ENCODE measurements around the gene SLC24A3. TPM values are rescaled to one million over a fixed set of nuclear protein-coding genes. Genes with fewer than 3 reads are reported as not detected.

The SLC24A3 gene
- total and polyA plus RNA-seq, 7 donors = 0.92 to 20.8 (median 13.5) TPM

GRCh38 chr20:19302714-19303113, 90.3 kb downstream of the SLC24A3 start:
- Histone ChIP-seq H3K27me3 (no peaks in the 10 kb centered on the region), H3K4me1 (no peaks in the 10 kb centered on the region), H3K4me3 (no peak overlapping the region), H3K36me3 (no peaks in the 10 kb centered on the region), H3K9me3 (no peaks in the 10 kb centered on the region), H3K27ac (no peak overlapping the region)
- DNase-seq = no peak
- 85 to 92% methylated on average over 3 of the region's 3 CpGs for WGBS, 2 donors
- no peak for TF ChIP-seq CTCF (IDR thresholded peaks at IDR 0.05)
- no peak for TF ChIP-seq POLR2AphosphoS5 (IDR thresholded peaks at IDR 0.05)
- TF ChIP-seq POLR2A (IDR thresholded peaks at IDR 0.05) = no peak
- TF ChIP-seq EP300 (IDR thresholded peaks at IDR 0.05) = no peak
- intact Hi-C loops (cut with DNase I) = no loop called here

DNA sequence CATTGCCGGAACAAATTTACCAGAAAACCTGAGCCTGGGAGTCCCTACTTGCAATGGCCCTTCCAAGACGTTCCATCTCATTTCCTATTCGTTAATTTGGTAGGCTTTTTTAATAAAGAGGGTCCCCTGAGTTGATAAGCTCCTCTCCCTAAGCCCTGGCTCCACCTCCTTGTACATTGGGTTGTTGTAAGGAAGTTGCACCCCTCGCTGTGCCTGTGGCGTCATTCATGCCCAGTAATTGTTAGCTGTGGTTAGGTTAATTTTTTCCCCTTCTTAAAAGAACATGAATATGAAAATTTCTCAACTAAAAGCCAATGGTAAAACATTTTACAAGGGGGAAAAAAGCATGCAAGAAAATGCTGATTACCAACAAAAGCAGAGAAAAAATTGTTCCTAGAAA, 91.9 kb downstream of the SLC24A3 start:
- Histone ChIP-seq H3K4me1 (no peaks in the 10 kb centered on the region), H3K36me3 (no peaks in the 10 kb centered on the region), H3K27me3 (no peaks in the 10 kb centered on the region), H3K27ac (no peak overlapping the region), H3K4me3 (no peak overlapping the region), H3K9me3 (no peaks in the 10 kb centered on the region)
- TF ChIP-seq EP300 (IDR thresholded peaks at IDR 0.05) (no peak), CTCF (IDR thresholded peaks at IDR 0.05) (no peak), POLR2AphosphoS5 (IDR thresholded peaks at IDR 0.05) (no peak), POLR2A (IDR thresholded peaks at IDR 0.05) (no peak)
- 73 to 84% methylated on average over 5 of the region's 5 CpGs for WGBS, 2 donors
- intact Hi-C loops (cut with DNase I) = no loop called here
- DNase-seq = no peak

- H3K36me3 ChIP-seq = no peaks in the 10 kb centered on the region
- intact Hi-C loops (cut with DNase I) = no loop called here
- TF ChIP-seq CTCF (IDR thresholded peaks at IDR 0.05) (no peak), EP300 (IDR thresholded peaks at IDR 0.05) (no peak), POLR2AphosphoS5 (IDR thresholded peaks at IDR 0.05) (no peak), POLR2A (IDR thresholded peaks at IDR 0.05) (no peak)
- no peak overlapping the region for H3K27ac ChIP-seq
- H3K9me3 ChIP-seq = no peaks in the 10 kb centered on the region
- no peak for DNase-seq
- peaks cover 0 to 2% (median under 1%) of the 10 kb centered on the region in 4 donors for H3K4me1 ChIP-seq
- WGBS, 2 donors = 74 to 93% methylated on average over 3 of the region's 3 CpGs
- no peak overlapping the region for H3K4me3 ChIP-seq
- H3K27me3 ChIP-seq = no peaks in the 10 kb centered on the region
Measured at GRCh38 chr20:19304886-19305415, 92.5 kb downstream of the SLC24A3 start.

DNA sequence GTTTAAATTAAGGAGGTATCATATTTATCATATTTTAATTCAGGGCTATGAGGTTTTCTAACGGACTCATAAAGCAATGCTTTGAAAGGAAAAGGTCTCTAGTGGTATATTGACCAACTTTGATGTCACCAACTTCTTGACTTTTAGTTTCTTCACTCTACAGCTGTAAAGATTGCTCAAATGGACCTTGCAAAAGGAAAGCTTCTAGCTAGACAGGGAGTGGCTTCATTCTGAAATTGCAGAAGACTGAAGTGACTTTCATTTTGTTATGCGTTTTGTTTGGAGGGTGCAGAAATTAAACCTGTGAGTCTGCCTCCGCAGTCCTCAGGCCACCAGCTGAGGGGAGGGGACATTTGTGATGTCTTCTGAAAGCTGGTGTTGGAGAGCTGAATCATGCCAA, 95.7 kb downstream of the SLC24A3 start:
- DNase-seq = no peak
- 72 to 94% methylated on average over 3 of the region's 3 CpGs for WGBS, 2 donors
- no peak overlapping the region for H3K27ac ChIP-seq
- peaks cover 0 to 12% (median 8%) of the 10 kb centered on the region in 4 donors for H3K4me1 ChIP-seq
- TF ChIP-seq POLR2A (IDR thresholded peaks at IDR 0.05) = no peak
- TF ChIP-seq CTCF (IDR thresholded peaks at IDR 0.05) = no peak
- no peak for TF ChIP-seq EP300 (IDR thresholded peaks at IDR 0.05)
- TF ChIP-seq POLR2AphosphoS5 (IDR thresholded peaks at IDR 0.05) = no peak
- intact Hi-C loops (cut with DNase I) = no loop called here
- no peaks in the 10 kb centered on the region for H3K27me3 ChIP-seq
- H3K36me3 ChIP-seq = no peaks in the 10 kb centered on the region
- H3K9me3 ChIP-seq = no peaks in the 10 kb centered on the region
- H3K4me3 ChIP-seq = no peak overlapping the region

DNA sequence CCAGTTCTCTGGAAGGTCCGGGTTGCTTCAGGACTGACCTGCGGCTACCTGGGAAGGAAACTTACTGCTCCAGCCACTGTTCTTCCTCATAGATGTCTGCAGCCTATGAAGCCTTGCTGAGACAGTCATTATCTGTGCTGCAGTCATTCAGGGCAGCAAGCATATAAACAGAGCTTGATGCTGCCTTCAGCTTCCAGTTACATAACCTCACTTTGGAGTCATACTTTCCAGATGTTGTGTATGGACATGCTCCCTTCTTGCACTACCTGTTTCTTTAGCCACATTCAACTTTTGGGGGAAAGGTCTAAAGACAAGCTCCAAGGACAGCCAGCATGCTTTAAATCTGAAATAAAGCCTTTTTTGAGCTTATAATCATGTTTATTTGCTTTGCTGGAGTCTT, 98.1 kb downstream of the SLC24A3 start:
- Histone ChIP-seq H3K27ac (no peak overlapping the region), H3K9me3 (no peaks in the 10 kb centered on the region), H3K27me3 (no peaks in the 10 kb centered on the region), H3K4me3 (no peak overlapping the region), H3K4me1 (peaks cover 0 to 12% (median 8%) of the 10 kb centered on the region in 4 donors), H3K36me3 (no peaks in the 10 kb centered on the region)
- intact Hi-C loops (cut with DNase I) = no loop called here
- no peak for DNase-seq
- no peak for TF ChIP-seq EP300 (IDR thresholded peaks at IDR 0.05)
- TF ChIP-seq POLR2AphosphoS5 (IDR thresholded peaks at IDR 0.05) = no peak
- no peak for TF ChIP-seq POLR2A (IDR thresholded peaks at IDR 0.05)
- no peak for TF ChIP-seq CTCF (IDR thresholded peaks at IDR 0.05)
- WGBS, 2 donors = 89 to 92% methylated on average over 2 of the region's 2 CpGs

Measured in sigmoid colon (tissue), 7 donors.